HL-60 (cell line): Measurements from ENCODE around the gene NTSR2.

Experiments
- DNase-seq, 2 experiments: peaks; one replicate each; pipeline ENCODE4 v3.0.0-alpha.2; 2010 to 2020; ENCODE audit warnings: low read depth in 1 of 2, low spot score in 1 of 2
- H3K27ac ChIP-seq: fragments of 250-450 bp; sonication (Bioruptor Pico); replicated peaks from 2 replicates; pipeline ENCODE4 v1.5.1; 2020; ENCODE audit warnings: mild to moderate bottlenecking, moderate library complexity
- H3K27me3 ChIP-seq: fragments of 250-450 bp; sonication (Bioruptor Pico); 2 replicates; pipeline ENCODE4 v1.5.1; 2021; ENCODE audit warnings: mild to moderate bottlenecking, moderate library complexity; ENCODE audit not compliant: insufficient read depth, poor library complexity, severe bottlenecking
- H3K4me3 ChIP-seq: replicated peaks from 2 replicates; pipeline ENCODE4 v1.5.1; 2011; ENCODE audit warnings: mild to moderate bottlenecking, control low read depth, low read length; ENCODE audit not compliant: insufficient read depth
- GABPA ChIP-seq: IDR thresholded peaks from 2 replicates; pipeline ENCODE4 v1.6.1; 2012; ENCODE audit warnings: low read depth
- POLR2AphosphoS5 ChIP-seq: IDR thresholded peaks from 2 replicates; pipeline ENCODE4 v1.6.1; 2012; ENCODE audit warnings: low read depth
- REST ChIP-seq: IDR thresholded peaks from 2 replicates; pipeline ENCODE4 v1.6.1; 2012; ENCODE audit warnings: low read depth; ENCODE audit not compliant: insufficient replicate concordance
- SPI1 ChIP-seq: IDR thresholded peaks from 2 replicates; pipeline ENCODE4 v1.6.1; 2012; ENCODE audit warnings: low read depth, mild to moderate bottlenecking, borderline replicate concordance
- TF ChIP-seq, protein P1 (sequence below): IDR thresholded peaks from one replicate; pipeline ENCODE4 v1.5.1; 2011; ENCODE audit warnings: low read length, control low read depth, inconsistent platforms; ENCODE audit not compliant: insufficient read depth

The NTSR2 gene

GRCh38 chr2:11652553-11652952 is 17.4 kb downstream of the NTSR2 start:
- no peak for DNase-seq
- TF ChIP-seq REST (no peak), GABPA (no peak), POLR2AphosphoS5 (no peak), SPI1 (no peak)
- TF ChIP-seq, protein P1, sequence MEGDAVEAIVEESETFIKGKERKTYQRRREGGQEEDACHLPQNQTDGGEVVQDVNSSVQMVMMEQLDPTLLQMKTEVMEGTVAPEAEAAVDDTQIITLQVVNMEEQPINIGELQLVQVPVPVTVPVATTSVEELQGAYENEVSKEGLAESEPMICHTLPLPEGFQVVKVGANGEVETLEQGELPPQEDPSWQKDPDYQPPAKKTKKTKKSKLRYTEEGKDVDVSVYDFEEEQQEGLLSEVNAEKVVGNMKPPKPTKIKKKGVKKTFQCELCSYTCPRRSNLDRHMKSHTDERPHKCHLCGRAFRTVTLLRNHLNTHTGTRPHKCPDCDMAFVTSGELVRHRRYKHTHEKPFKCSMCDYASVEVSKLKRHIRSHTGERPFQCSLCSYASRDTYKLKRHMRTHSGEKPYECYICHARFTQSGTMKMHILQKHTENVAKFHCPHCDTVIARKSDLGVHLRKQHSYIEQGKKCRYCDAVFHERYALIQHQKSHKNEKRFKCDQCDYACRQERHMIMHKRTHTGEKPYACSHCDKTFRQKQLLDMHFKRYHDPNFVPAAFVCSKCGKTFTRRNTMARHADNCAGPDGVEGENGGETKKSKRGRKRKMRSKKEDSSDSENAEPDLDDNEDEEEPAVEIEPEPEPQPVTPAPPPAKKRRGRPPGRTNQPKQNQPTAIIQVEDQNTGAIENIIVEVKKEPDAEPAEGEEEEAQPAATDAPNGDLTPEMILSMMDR: no peak
- Histone ChIP-seq H3K27ac (no peak overlapping the region), H3K4me3 (no peak overlapping the region), H3K27me3 (peaks cover 3% of the 10 kb centered on the region)

- Histone ChIP-seq H3K4me3 (no peak overlapping the region), H3K27me3 (peaks cover 3% of the 10 kb centered on the region), H3K27ac (no peak overlapping the region)
- TF ChIP-seq, protein P1: no peak
- TF ChIP-seq SPI1 (no peak), REST (no peak), POLR2AphosphoS5 (no peak), GABPA (no peak)
- DNase-seq: no peak
Observed at GRCh38 chr2:11651856-11652548, 18.0 kb downstream of the NTSR2 start.

DNA sequence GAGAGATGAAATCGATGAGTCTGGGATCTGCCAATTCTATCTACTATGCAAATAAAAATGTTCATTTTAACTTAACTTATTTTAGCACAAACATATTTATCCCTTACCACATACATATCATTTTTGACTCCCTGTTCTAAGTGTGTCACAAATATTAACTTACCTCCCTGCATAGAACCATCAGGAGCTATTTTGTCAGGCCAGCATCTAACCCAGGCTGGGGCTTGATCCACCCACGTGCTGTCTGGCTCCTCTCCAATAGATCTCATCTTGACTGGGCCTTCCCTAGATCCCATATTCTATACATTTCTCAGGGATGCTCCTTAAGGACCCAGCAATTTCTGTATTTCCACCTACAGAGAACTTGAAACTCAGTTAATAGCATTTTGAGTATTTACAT is 20.9 kb downstream of the NTSR2 start:
- no peak overlapping the region for H3K4me3 ChIP-seq
- TF ChIP-seq REST (no peak), POLR2AphosphoS5 (no peak), GABPA (no peak), SPI1 (no peak)
- TF ChIP-seq, protein P1: no peak
- peaks cover 8% of the 10 kb centered on the region for H3K27me3 ChIP-seq
- no peak for DNase-seq
- H3K27ac ChIP-seq: no peak overlapping the region
